Neuronal stem cell (in vitro differentiated cells): ENCODE results near the gene LAMA5.

Experiments
- DNase-seq: peaks from one replicate; pipeline ENCODE4 v3.0.0-alpha.2; 2013; ENCODE audit warnings: low spot score
- H2AFZ ChIP-seq: one replicate; pipeline ENCODE4 v1.6.1; 2013; ENCODE audit warnings: mild to moderate bottlenecking, low read length, inconsistent platforms
- H2AK5ac ChIP-seq: 2 replicates; pipeline ENCODE4 v1.6.1; 2013; ENCODE audit warnings: low read depth, mild to moderate bottlenecking, inconsistent platforms, low read length, moderate library complexity, mixed read lengths
- H2BK120ac ChIP-seq: 2 replicates; pipeline ENCODE4 v1.6.1; 2013; ENCODE audit warnings: low read depth, mild to moderate bottlenecking, inconsistent platforms, low read length, moderate library complexity, mixed read lengths
- H2BK12ac ChIP-seq: one replicate; pipeline ENCODE4 v1.6.1; 2013; ENCODE audit warnings: low read length, inconsistent platforms
- H2BK15ac ChIP-seq: 2 replicates; pipeline ENCODE4 v1.6.1; 2013; ENCODE audit warnings: mild to moderate bottlenecking, low read length, inconsistent platforms, mixed read lengths
- H2BK5ac ChIP-seq: one replicate; pipeline ENCODE4 v1.6.1; 2013; ENCODE audit warnings: inconsistent platforms, mild to moderate bottlenecking, low read length, moderate library complexity
- H3K14ac ChIP-seq: one replicate; pipeline ENCODE4 v1.6.1; 2013; ENCODE audit warnings: low read length, inconsistent platforms
- H3K18ac ChIP-seq: 2 replicates; pipeline ENCODE4 v1.6.1; 2013; ENCODE audit warnings: low read length, inconsistent platforms
- H3K23ac ChIP-seq: 2 replicates; pipeline ENCODE4 v1.6.1; 2013; ENCODE audit warnings: low read depth, mild to moderate bottlenecking, mixed read lengths, low read length, inconsistent platforms; ENCODE audit not compliant: poor library complexity
- H3K27ac ChIP-seq: replicated peaks from 3 replicates; pipeline ENCODE4 v1.5.1; 2013; ENCODE audit warnings: low read length, inconsistent platforms
- H3K27me3 ChIP-seq, 3 experiments: 2 replicates each; pipeline ENCODE4 v1.6.1; 2013; ENCODE audit warnings: low read length in 3 of 3, mild to moderate bottlenecking in 2 of 3, inconsistent platforms in 1 of 3, low read depth in 1 of 3, mixed read lengths in 1 of 3, moderate library complexity in 1 of 3; ENCODE audit not compliant: control insufficient read depth in 3 of 3, insufficient read depth in 3 of 3
- H3K36me3 ChIP-seq, 2 donors: replicated peaks in 1 of 2; 2 replicates each; pipeline ENCODE4 v1.6.1; 2013; ENCODE audit warnings: low read length in 2 of 2; ENCODE audit not compliant: control insufficient read depth in 2 of 2, insufficient read depth in 2 of 2
- H3K4ac ChIP-seq: 2 replicates; pipeline ENCODE4 v1.6.1; 2013; ENCODE audit warnings: inconsistent platforms, mild to moderate bottlenecking, low read length, moderate library complexity
- H3K4me1 ChIP-seq, 2 donors: 1 replicate in 1 of 2; 2 replicates in 1 of 2; pipeline ENCODE4 v1.6.1; 2013; ENCODE audit warnings: low read length in 2 of 2, low read depth in 1 of 2; ENCODE audit not compliant: control insufficient read depth in 2 of 2, insufficient read depth in 1 of 2
- H3K4me2 ChIP-seq: one replicate; pipeline ENCODE4 v1.6.1; 2013; ENCODE audit warnings: mild to moderate bottlenecking, low read length, inconsistent platforms; ENCODE audit not compliant: insufficient read depth, poor library complexity, severe bottlenecking
- H3K4me3 ChIP-seq, 2 donors: 2 replicates each; pipeline ENCODE4 v1.5.1; 2013; ENCODE audit warnings: low read length in 2 of 2, mild to moderate bottlenecking in 2 of 2, inconsistent platforms in 1 of 2, moderate library complexity in 1 of 2
- H3K79me1 ChIP-seq: one replicate; pipeline ENCODE4 v1.6.1; 2013; ENCODE audit warnings: low read depth, mild to moderate bottlenecking, inconsistent platforms, low read length, moderate library complexity
- H3K9ac ChIP-seq: one replicate; pipeline ENCODE4 v1.6.1; 2013; ENCODE audit warnings: mild to moderate bottlenecking, low read depth, low read length, inconsistent platforms; ENCODE audit not compliant: poor library complexity
- H3K9me3 ChIP-seq, 2 donors: replicated peaks in 1 of 2; 2 replicates each; pipeline versions ENCODE3 to v1.6.1; 2013; ENCODE audit warnings: low read length in 2 of 2, mild to moderate bottlenecking in 2 of 2, inconsistent platforms in 1 of 2, low read depth in 1 of 2, mixed read lengths in 1 of 2, moderate library complexity in 1 of 2; ENCODE audit not compliant: control insufficient read depth in 2 of 2, insufficient read depth in 1 of 2
- H4K8ac ChIP-seq: one replicate; pipeline ENCODE4 v1.6.1; 2013; ENCODE audit warnings: low read depth, mild to moderate bottlenecking, inconsistent platforms, low read length, moderate library complexity
- H4K91ac ChIP-seq: one replicate; pipeline ENCODE4 v1.6.1; 2013; ENCODE audit warnings: low read length, low read depth, mild to moderate bottlenecking, inconsistent platforms; ENCODE audit not compliant: poor library complexity
- WGBS, 2 donors: extraction: QIAGEN DNeasy Blood & Tissue Kit; methylation state at CpG; one replicate each; pipeline ENCODE4 v1.1.7; 2013; ENCODE audit warnings: missing lambda C conversion rate in 2 of 2, mixed read lengths in 1 of 2; ENCODE audit not compliant: insufficient read length in 2 of 2, insufficient replicate concordance in 1 of 2; ENCODE audit errors: extremely low coverage in 2 of 2; 5-methylcytosine and 5-hydroxymethylcytosine counted together

Gene LAMA5

DNA sequence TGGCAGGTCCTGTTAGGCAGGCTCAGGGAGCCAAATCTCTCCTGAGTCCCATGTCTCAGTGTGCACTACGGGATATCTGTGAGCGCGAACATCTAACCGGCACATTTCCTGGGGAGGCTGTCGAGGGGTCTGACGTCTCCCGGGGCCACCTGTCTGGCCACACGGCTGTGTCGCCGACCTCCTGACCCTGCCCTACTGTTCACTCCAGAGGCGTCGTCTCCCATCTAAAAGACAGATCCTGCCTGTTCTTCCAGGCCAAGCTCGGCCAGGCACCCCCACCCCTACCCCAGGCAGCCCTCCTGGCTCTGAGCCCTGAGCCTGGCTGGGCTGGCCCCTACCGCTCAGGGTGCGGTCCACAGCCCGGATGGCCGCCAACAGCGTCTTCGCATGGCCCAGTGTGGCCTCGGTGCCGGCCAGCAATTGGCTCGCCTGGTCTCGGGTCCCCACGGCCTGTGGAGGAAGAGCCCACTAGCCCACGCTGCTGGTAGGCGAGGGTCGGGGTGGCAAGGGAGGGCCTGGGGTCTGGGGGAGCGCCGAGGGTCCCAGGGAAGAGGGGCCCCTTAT is 47.7 kb downstream of the LAMA5 start:
- Histone ChIP-seq H4K8ac (no peak overlapping the region), H2BK120ac (no peak overlapping the region), H3K79me1 (peaks cover 10% of the 10 kb centered on the region), H2AFZ (no peak overlapping the region), H3K9ac (no peak overlapping the region), H3K14ac (no peak overlapping the region), H3K27me3 (no peaks in the 10 kb centered on the region), H3K4me2 (no peak overlapping the region), H3K23ac (no peak overlapping the region), H3K4me1 (no peaks in the 10 kb centered on the region), H2BK15ac (no peak overlapping the region), H4K91ac (no peak overlapping the region), H3K27ac (no peak overlapping the region), H3K4me3 (no peak overlapping the region), H3K36me3 (peaks cover 59 to 69% of the 10 kb centered on the region in 2 donors), H2AK5ac (no peak overlapping the region), H2BK5ac (no peak overlapping the region), H3K9me3 (no peaks in the 10 kb centered on the region), H3K18ac (no peak overlapping the region), H2BK12ac (no peak overlapping the region), H3K4ac (no peak overlapping the region)
- no CpG with 5 or more reads among the region's 29 CpGs for WGBS, 2 donors
- no peak for DNase-seq

GRCh38 chr20:62318400-62319345 is 48.4 kb downstream of the LAMA5 start:
- peaks cover 10% of the 10 kb centered on the region for H3K79me1 ChIP-seq
- H2BK5ac ChIP-seq = no peak overlapping the region
- no peak overlapping the region for H3K27ac ChIP-seq
- H3K9ac ChIP-seq = no peak overlapping the region
- no CpG with 5 or more reads among the region's 36 CpGs for WGBS, 2 donors
- H3K4me2 ChIP-seq = no peak overlapping the region
- no peak overlapping the region for H2AK5ac ChIP-seq
- peaks cover 59 to 67% of the 10 kb centered on the region in 2 donors for H3K36me3 ChIP-seq
- no peak overlapping the region for H2BK12ac ChIP-seq
- no peak overlapping the region for H3K4ac ChIP-seq
- H3K23ac ChIP-seq = no peak overlapping the region
- no peaks in the 10 kb centered on the region for H3K27me3 ChIP-seq
- H3K4me3 ChIP-seq = no peak overlapping the region
- no peak overlapping the region for H2BK15ac ChIP-seq
- no peak overlapping the region for H3K14ac ChIP-seq
- H3K4me1 ChIP-seq = no peaks in the 10 kb centered on the region
- DNase-seq = no peak
- no peak overlapping the region for H4K8ac ChIP-seq
- no peak overlapping the region for H2AFZ ChIP-seq
- H3K18ac ChIP-seq = no peak overlapping the region
- H2BK120ac ChIP-seq = no peak overlapping the region
- H3K9me3 ChIP-seq = no peaks in the 10 kb centered on the region
- H4K91ac ChIP-seq = no peak overlapping the region

DNA sequence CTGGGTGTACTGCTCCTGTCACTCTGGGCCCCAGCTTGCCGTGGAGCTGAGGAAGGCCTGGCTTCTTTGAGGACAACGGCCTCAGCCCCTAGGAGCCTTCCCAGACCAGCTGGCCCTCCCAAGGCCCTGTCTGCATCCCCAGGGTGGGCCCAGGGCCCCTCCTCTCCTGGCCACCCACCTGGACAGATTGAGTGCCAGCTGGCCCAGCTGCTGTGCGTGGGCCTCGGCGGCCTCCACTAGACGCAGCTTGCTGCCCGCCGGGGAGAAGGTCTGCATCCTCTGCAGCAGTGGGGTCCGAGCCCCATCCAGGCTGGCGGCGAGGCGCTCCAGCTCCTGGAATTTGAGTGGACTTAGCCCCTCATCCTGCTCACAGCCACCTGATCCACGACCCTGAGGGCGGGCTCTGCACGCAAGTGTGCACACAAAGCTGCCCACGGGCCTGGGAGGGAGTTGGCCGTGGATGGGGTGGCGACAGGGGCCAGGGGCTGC is 49.9 kb downstream of the LAMA5 start:
- Histone ChIP-seq H3K4ac (no peak overlapping the region), H3K9me3 (no peaks in the 10 kb centered on the region), H2AK5ac (no peak overlapping the region), H2AFZ (no peak overlapping the region), H3K36me3 (peaks cover 66 to 73% of the 10 kb centered on the region in 2 donors), H3K14ac (no peak overlapping the region), H3K9ac (peak overlapping the region; percentile 21), H2BK15ac (no peak overlapping the region), H3K18ac (peak overlapping the region; percentile 57), H4K91ac (no peak overlapping the region), H3K4me2 (no peak overlapping the region), H3K27me3 (no peaks in the 10 kb centered on the region), H3K27ac (no peak overlapping the region), H3K79me1 (peaks cover 10% of the 10 kb centered on the region), H2BK12ac (no peak overlapping the region), H3K23ac (peak overlapping the region; percentile 65), H2BK120ac (no peak overlapping the region), H3K4me3 (peak overlapping the region in 1 of 2 donors; percentile 6), H3K4me1 (no peaks in the 10 kb centered on the region), H4K8ac (no peak overlapping the region), H2BK5ac (no peak overlapping the region)
- no peak for DNase-seq
- WGBS, 2 donors = no CpG with 5 or more reads among the region's 18 CpGs
